ENCODE data around the gene TAS2R38. TPM values are rescaled to one million over a fixed set of nuclear protein-coding genes. Genes with fewer than 3 reads are reported as not detected.
"Not testable (repeated sequence)": the region's sequence is repeated elsewhere in the genome, so short reads cannot be mapped to it uniquely, and the experiment has no call there.

The TAS2R38 gene
- total RNA-seq, 1 donor from 2014 or later = not detected

- no peaks in the 10 kb centered on the region for H3K9me3 Mint-ChIP-seq
- H3K36me3 Mint-ChIP-seq (ENCODE audit: low read depth) = no peaks in the 10 kb centered on the region
- intact Hi-C loops (cut with micrococcal nuclease) = no loop called here
- peaks cover 5% of the 10 kb centered on the region for H3K4me1 Mint-ChIP-seq (ENCODE audit: low read depth)
- no peak for DNase-seq (ENCODE audit: low spot score)
- H3K4me3 Mint-ChIP-seq = no peak overlapping the region
- no peaks in the 10 kb centered on the region for H3K27me3 Mint-ChIP-seq (ENCODE audit: insufficient read depth)
- no peak overlapping the region for H3K27ac Mint-ChIP-seq
Observed at GRCh38 chr7:141992156-141992555, 18.6 kb upstream of the TAS2R38 start.

- H3K4me1 Mint-ChIP-seq (ENCODE audit: low read depth) = peaks cover 5% of the 10 kb centered on the region
- intact Hi-C loops (cut with micrococcal nuclease) = no loop called here
- no peak overlapping the region for H3K27ac Mint-ChIP-seq
- DNase-seq (ENCODE audit: low spot score) = no peak
- H3K4me3 Mint-ChIP-seq = no peak overlapping the region
- no peaks in the 10 kb centered on the region for H3K27me3 Mint-ChIP-seq (ENCODE audit: insufficient read depth)
- no peaks in the 10 kb centered on the region for H3K36me3 Mint-ChIP-seq (ENCODE audit: low read depth)
- no peaks in the 10 kb centered on the region for H3K9me3 Mint-ChIP-seq
Observed at GRCh38 chr7:141991140-141991539, 17.6 kb upstream of the TAS2R38 start.

GRCh38 chr7:141990011-141990725 lies 16.6 kb upstream of the TAS2R38 start:
- intact Hi-C loops (cut with micrococcal nuclease) = no loop called here
- Mint-ChIP-seq H3K9me3 (no peaks in the 10 kb centered on the region), H3K4me3 (no peak overlapping the region), H3K27me3 (ENCODE audit: insufficient read depth) (no peaks in the 10 kb centered on the region), H3K4me1 (ENCODE audit: low read depth) (peaks cover 5% of the 10 kb centered on the region), H3K27ac (no peak overlapping the region), H3K36me3 (ENCODE audit: low read depth) (no peaks in the 10 kb centered on the region)
- no peak for DNase-seq (ENCODE audit: low spot score)

DNA sequence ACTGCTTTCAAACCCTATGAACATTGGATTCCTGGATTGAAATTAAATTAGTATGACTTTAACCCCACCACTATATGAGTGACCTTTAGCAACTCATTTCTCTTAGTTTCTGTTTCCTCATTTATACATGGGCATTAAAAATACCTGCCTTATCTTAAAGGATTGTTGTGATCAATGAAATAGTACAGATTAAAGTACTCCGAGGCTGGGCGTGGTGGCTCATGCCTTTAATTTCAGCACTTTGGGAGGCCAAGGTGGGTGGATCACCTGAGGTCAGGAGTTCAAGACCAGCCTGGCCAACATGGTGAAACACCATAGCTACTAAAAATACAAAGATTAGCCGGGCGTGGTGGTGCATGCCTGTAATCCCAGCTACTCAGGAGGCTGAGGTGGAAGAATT lies 14.2 kb upstream of the TAS2R38 start:
- H3K27me3 Mint-ChIP-seq (ENCODE audit: insufficient read depth); H3K9me3 Mint-ChIP-seq; intact Hi-C loops (cut with micrococcal nuclease); DNase-seq (ENCODE audit: low spot score); H3K36me3 Mint-ChIP-seq (ENCODE audit: low read depth); H3K4me1 Mint-ChIP-seq (ENCODE audit: low read depth); H3K4me3 Mint-ChIP-seq; H3K27ac Mint-ChIP-seq: not testable (repeated sequence)

DNA sequence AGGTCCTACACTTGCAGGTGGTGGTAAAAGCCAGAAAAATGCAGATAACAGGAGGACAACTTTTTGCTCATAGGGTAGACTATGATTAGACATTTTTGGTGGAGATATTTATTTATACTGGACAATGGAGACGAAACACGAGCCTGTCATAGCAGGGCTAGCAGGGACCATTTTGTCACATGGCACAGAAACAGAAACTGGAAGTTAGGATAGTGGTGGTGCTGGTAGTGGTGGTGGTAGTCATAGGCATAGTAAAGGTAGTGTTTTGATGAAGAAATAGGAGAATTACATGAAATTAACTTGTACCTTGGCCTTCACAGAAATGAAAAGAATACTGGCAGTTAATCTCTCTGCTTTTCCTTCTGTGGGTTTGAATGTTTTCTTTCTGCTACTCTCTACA lies 13.3 kb upstream of the TAS2R38 start:
- Mint-ChIP-seq H3K4me1 (ENCODE audit: low read depth) (peaks cover 5% of the 10 kb centered on the region), H3K27me3 (ENCODE audit: insufficient read depth) (no peaks in the 10 kb centered on the region), H3K4me3 (no peak overlapping the region), H3K36me3 (ENCODE audit: low read depth) (no peaks in the 10 kb centered on the region), H3K27ac (peak overlapping the region; percentile 9), H3K9me3 (no peaks in the 10 kb centered on the region)
- no peak for DNase-seq (ENCODE audit: low spot score)
- intact Hi-C loops (cut with micrococcal nuclease) = no loop called here

- H3K36me3 Mint-ChIP-seq (ENCODE audit: low read depth); intact Hi-C loops (cut with micrococcal nuclease); H3K27ac Mint-ChIP-seq; H3K9me3 Mint-ChIP-seq; H3K27me3 Mint-ChIP-seq (ENCODE audit: insufficient read depth); DNase-seq (ENCODE audit: low spot score); H3K4me3 Mint-ChIP-seq; H3K4me1 Mint-ChIP-seq (ENCODE audit: low read depth): not testable (repeated sequence)
Observed at GRCh38 chr7:141985926-141986325, 12.4 kb upstream of the TAS2R38 start.

DNA sequence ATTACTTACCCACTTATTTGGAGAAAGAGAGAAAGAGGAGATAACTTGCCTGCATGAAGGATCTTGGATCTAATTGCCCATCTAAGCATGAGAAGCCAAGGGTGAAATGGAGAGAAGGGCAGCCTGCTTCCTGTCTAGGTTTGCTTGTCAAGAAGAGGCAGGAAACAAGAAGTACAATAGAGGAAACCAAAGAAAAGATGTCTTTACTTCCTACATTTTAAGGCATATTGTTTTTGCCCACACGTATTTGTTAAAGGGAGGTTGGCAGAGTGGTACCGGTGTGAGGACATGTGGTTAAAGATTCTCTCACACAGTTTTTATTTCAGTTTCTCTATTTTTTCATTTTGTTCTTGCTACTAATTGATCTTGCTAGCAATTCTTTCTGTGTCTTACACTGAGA lies 6.0 kb upstream of the TAS2R38 start:
- intact Hi-C loops (cut with micrococcal nuclease) = loop anchor here (5.0 to 10.0 kb wide), 2 partner anchors 835 to 1028 kb away; no protein-coding TSS in a partner anchor
- Mint-ChIP-seq H3K4me1 (ENCODE audit: low read depth) (peaks cover 12% of the 10 kb centered on the region), H3K4me3 (no peak overlapping the region), H3K27me3 (ENCODE audit: insufficient read depth) (no peaks in the 10 kb centered on the region), H3K27ac (no peak overlapping the region), H3K36me3 (ENCODE audit: low read depth) (no peaks in the 10 kb centered on the region), H3K9me3 (no peaks in the 10 kb centered on the region)
- DNase-seq (ENCODE audit: low spot score) = no peak

GRCh38 chr7:141978351-141978750 lies 4.8 kb upstream of the TAS2R38 start:
- no peak for DNase-seq (ENCODE audit: low spot score)
- Mint-ChIP-seq H3K4me3 (no peak overlapping the region), H3K36me3 (ENCODE audit: low read depth) (no peaks in the 10 kb centered on the region), H3K9me3 (no peaks in the 10 kb centered on the region), H3K4me1 (ENCODE audit: low read depth) (peaks cover 12% of the 10 kb centered on the region), H3K27me3 (ENCODE audit: insufficient read depth) (no peaks in the 10 kb centered on the region), H3K27ac (no peak overlapping the region)
- intact Hi-C loops (cut with micrococcal nuclease) = loop anchor here (5.0 to 10.0 kb wide), 2 partner anchors 836 to 1029 kb away; no protein-coding TSS in a partner anchor

GRCh38 chr7:141976524-141977245 lies 3.1 kb upstream of the TAS2R38 start:
- DNase-seq (ENCODE audit: low spot score) = no peak
- Mint-ChIP-seq H3K27ac (no peak overlapping the region), H3K9me3 (no peaks in the 10 kb centered on the region), H3K4me1 (ENCODE audit: low read depth) (peaks cover 12% of the 10 kb centered on the region), H3K36me3 (ENCODE audit: low read depth) (no peaks in the 10 kb centered on the region), H3K4me3 (peak overlapping the region; percentile 73), H3K27me3 (ENCODE audit: insufficient read depth) (no peaks in the 10 kb centered on the region)
- intact Hi-C loops (cut with micrococcal nuclease) = loop anchor here (1.0 to 10.0 kb wide), 4 partner anchors 213 to 1031 kb away; no protein-coding TSS in a partner anchor

DNA sequence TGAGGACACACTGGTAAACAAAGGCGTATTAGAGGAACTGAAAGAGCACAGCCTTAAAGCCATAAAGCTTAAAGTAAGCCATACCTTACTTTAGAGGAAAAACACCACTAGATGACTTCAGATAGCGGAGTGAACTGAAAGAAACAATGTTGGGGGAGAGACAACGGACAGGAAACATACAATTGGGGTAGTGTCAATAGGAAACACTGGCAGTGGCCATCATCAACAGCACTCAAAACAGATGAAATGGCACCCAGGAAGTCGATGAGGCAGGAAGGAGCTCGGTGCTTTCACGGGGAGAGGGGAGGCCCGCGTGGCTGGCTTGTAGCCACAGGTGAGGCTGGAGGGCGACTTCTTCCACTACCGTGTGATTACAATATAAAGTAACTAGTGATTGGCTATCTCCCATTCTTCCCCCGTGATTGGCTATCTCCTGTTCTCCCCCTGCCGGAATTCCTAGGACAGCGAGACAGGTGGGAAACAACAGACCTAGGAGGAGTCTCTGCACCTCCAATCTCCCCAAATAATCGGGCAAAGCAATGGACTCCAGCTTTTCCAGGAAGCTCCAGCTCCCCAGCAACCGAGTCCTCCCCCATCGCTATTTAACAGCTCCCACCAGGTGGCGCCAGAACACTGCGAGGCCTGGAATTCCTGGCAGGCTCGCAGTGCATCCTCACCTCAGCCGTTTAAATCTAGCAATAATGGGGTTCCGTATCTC lies 2.4 kb upstream of the TAS2R38 start:
- no peak overlapping the region for H3K27ac Mint-ChIP-seq

GRCh38 chr7:141974831-141975230 lies 1.3 kb upstream of the TAS2R38 start:
- Mint-ChIP-seq H3K27ac (no peak overlapping the region), H3K4me3 (no peak overlapping the region), H3K9me3 (no peaks in the 10 kb centered on the region), H3K4me1 (ENCODE audit: low read depth) (peaks cover 12% of the 10 kb centered on the region), H3K36me3 (ENCODE audit: low read depth) (no peaks in the 10 kb centered on the region), H3K27me3 (ENCODE audit: insufficient read depth) (no peaks in the 10 kb centered on the region)
- intact Hi-C loops (cut with micrococcal nuclease) = loop anchor here (5.0 to 10.0 kb wide), 2 partner anchors 840 to 1032 kb away; no protein-coding TSS in a partner anchor
- no peak for DNase-seq (ENCODE audit: low spot score)

More for the DNA sequence above, 2.4 kb upstream of the TAS2R38 start:
- H3K9me3 Mint-ChIP-seq = no peaks in the 10 kb centered on the region
- peak; percentile 34 for DNase-seq (ENCODE audit: low spot score)
- H3K36me3 Mint-ChIP-seq (ENCODE audit: low read depth) = no peaks in the 10 kb centered on the region
- no peaks in the 10 kb centered on the region for H3K27me3 Mint-ChIP-seq (ENCODE audit: insufficient read depth)
- intact Hi-C loops (cut with micrococcal nuclease) = loop anchor here (1.0 to 10.0 kb wide), 4 partner anchors 213 to 1031 kb away; no protein-coding TSS in a partner anchor
- H3K4me1 Mint-ChIP-seq (ENCODE audit: low read depth) = peaks cover 12% of the 10 kb centered on the region
- H3K4me3 Mint-ChIP-seq = peak overlapping the region; percentile 73

GRCh38 chr7:141960687-141961422 lies 12.7 kb downstream of the TAS2R38 start:
- Mint-ChIP-seq H3K4me3 (no peak overlapping the region), H3K4me1 (ENCODE audit: low read depth) (no peaks in the 10 kb centered on the region), H3K27ac (no peak overlapping the region), H3K9me3 (no peaks in the 10 kb centered on the region), H3K36me3 (ENCODE audit: low read depth) (no peaks in the 10 kb centered on the region), H3K27me3 (ENCODE audit: insufficient read depth) (no peaks in the 10 kb centered on the region)
- no peak for DNase-seq (ENCODE audit: low spot score)
- intact Hi-C loops (cut with micrococcal nuclease) = no loop called here

Measured in activated T-helper 1 cell treated with anti-CD3 and anti-CD28 coated beads, Interleukin-12 subunit alpha, Interleukin-12 subunit beta, Interleukin-2, Interleukin-4 antibody, amounts not matched to agents 30 ng/mL and 10 ng/mL and 1 ng/mL, durations not matched to agents 14 hours and 24 hours and 36 hours (primary cell).